Omental fat pad (tissue), 4 donors: ENCODE results near the gene ASPRV1. TPM values are rescaled to one million over a fixed set of nuclear protein-coding genes. Genes with fewer than 3 reads are reported as not detected.

Experiments used
- ATAC-seq: fragments of 150-250 bp; one replicate; pipeline ENCODE4 v1.9.1; 2016; ENCODE audit warnings: mild to moderate bottlenecking, moderate library complexity; ENCODE audit not compliant: low FRiP score
- DNase-seq: peaks from one replicate; pipeline ENCODE4 v3.0.0-alpha.2; 2019; ENCODE audit warnings: low spot score
- total RNA-seq, 4 donors: library from RNA; depleted of rRNA; stranded (reverse); fragments of >200 nt; gene quantifications; one replicate each; pipeline ENCODE4 v1.1.0, GENCODE V29; 2016
- TF ChIP-seq, protein P1 (sequence below), 3 donors: fragments of 450-650 bp; IDR thresholded peaks; one replicate each; pipeline ENCODE4 v1.5.1; 2016 to 2017; ENCODE audit warnings: antibody characterized with exemption in 3 of 3, mild to moderate bottlenecking in 3 of 3, moderate library complexity in 2 of 3

Gene ASPRV1
- total RNA-seq, 4 donors from 2014 or later, result 0.94 to 5.2 (median 1.4) TPM

GRCh38 chr2:69972822-69973221 is 11.4 kb upstream of the ASPRV1 start:
- DNase-seq (no peak), ATAC-seq (no peak)
- TF ChIP-seq, protein P1, sequence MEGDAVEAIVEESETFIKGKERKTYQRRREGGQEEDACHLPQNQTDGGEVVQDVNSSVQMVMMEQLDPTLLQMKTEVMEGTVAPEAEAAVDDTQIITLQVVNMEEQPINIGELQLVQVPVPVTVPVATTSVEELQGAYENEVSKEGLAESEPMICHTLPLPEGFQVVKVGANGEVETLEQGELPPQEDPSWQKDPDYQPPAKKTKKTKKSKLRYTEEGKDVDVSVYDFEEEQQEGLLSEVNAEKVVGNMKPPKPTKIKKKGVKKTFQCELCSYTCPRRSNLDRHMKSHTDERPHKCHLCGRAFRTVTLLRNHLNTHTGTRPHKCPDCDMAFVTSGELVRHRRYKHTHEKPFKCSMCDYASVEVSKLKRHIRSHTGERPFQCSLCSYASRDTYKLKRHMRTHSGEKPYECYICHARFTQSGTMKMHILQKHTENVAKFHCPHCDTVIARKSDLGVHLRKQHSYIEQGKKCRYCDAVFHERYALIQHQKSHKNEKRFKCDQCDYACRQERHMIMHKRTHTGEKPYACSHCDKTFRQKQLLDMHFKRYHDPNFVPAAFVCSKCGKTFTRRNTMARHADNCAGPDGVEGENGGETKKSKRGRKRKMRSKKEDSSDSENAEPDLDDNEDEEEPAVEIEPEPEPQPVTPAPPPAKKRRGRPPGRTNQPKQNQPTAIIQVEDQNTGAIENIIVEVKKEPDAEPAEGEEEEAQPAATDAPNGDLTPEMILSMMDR (IDR thresholded peaks at IDR 0.05), result no peak

GRCh38 chr2:69969991-69970390 is 8.6 kb upstream of the ASPRV1 start:
- ATAC-seq (no peak), DNase-seq (no peak)
- TF ChIP-seq, protein P1 (IDR thresholded peaks at IDR 0.05), result no peak

DNA sequence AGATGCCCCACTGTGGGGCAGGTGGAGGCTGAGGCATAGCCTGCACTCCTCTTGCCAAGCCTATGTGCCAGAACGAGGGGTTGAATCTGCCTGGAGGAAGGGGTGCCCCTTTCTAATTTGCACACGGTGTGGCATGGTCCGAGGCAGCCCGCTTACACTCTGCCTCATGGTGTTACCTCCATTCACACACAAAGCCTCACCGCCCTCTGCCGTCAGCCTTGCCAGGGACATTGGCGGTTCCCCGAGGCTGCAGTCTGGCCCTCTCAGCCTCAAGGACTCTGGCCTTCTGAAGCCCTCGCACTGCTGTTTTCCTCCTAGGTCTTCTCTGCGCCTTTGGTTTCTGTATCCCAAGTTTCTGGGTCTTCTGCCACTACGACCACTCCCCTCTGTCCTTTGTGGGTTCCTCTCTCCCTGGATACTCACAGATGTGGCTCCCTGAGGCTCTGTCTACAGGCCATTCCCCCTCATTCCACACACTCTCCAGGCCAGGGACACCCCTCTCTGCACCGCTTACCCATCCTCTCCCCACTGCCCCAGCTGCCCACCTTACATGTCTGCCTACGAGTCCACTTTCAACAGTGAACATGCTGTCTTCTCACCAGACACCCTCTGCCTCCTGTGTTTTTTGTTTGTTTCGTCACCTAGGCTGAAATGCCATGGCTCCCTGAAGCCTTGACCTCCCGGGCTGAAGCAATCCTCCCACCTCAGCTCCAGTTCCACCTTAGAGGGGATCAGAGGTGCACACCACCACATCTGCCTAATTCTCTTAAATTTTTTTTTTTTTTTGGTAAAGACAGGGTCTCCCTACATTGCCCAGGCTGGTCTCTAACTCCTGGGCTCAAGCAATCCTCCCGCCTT is 7.9 kb upstream of the ASPRV1 start:
- TF ChIP-seq, protein P1 (IDR thresholded peaks at IDR 0.05), result no peak
- ATAC-seq, result no peak
- DNase-seq, result no peak

- ATAC-seq (no peak), DNase-seq (no peak)
- TF ChIP-seq, protein P1 (IDR thresholded peaks at IDR 0.05), result no peak
Measured at GRCh38 chr2:69968609-69969008, 7.2 kb upstream of the ASPRV1 start.

DNA sequence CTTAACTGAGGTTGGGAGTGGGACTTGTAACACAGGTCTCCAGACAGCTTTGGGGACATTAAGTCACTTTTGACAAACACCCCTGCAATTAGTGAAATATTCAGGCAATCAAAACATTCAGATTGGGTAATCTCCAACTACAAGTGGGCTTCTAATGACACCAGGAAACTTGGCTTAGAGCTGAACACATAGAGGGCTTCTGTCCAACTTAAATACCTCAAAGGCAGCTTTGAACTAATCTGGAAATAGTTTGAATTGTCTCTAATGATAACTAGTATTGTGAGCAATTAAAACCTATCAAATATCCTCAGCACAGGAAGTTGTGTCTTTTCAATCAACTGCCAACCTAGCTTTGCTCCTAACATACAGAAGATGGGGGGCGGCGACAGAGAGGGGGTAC is 5.1 kb upstream of the ASPRV1 start:
- TF ChIP-seq, protein P1 (IDR thresholded peaks at IDR 0.05), result no peak
- no peak for DNase-seq
- no peak for ATAC-seq

DNA sequence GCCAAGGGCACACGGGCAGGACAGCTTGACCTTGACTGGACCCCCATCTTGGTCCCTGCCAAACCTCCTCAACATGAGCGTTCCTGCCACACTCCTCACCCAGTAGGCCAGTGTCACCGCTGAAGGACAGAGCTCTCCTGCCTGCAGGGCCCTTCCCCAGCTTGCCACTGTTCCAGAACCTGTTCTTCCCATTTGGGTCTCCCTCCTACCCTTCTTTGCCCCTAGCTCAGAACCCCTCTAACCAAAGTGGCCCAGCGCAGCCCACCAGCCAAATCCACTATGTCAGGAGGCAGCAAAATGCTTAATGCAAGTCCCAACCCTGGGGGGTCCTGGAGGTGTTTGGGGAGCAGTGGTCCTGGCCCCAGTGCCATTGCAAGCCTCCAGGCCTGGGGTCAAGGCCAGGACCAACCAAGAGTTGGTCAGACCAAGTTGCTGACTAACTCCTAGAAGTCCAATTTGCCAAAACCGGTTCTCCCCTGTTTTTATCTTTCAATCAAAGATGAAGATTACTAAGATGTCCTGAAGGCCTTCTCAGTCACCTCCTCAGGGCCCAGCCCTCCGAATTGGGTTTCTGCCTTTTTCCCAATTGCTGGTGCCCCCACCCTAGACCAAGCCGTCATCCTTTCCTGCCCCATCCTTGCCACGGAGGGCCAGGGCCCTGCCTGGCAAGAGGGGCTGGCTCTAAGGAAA is 4.5 kb upstream of the ASPRV1 start:
- ATAC-seq (no peak), DNase-seq (no peak)
- TF ChIP-seq, protein P1 (IDR thresholded peaks at IDR 0.05), result no peak
